ENCODE measurements around the gene USH2A.

GRCh38 chr1:215669806-215670491 is 753.3 kb downstream of the USH2A start:
- no peak for TF ChIP-seq EZH2 (IDR thresholded peaks at IDR 0.05; ENCODE audit: insufficient read depth, poor library complexity, severe bottlenecking)
- TF ChIP-seq EZH2phosphoT487 (IDR thresholded peaks at IDR 0.05; ENCODE audit: insufficient read depth, low read depth), result no peak

Measured in GM23248 (cell line).